OCI-LY1 (cell line): ENCODE results near the gene LTO1.

Experiments used
- H2AFZ ChIP-seq: fragments of 200-600 bp; sonication (generic), shearing (Covaris generic); 2 replicates; pipeline ENCODE4 v1.6.0; 2014; ENCODE audit warnings: antibody characterized with exemption, mild to moderate bottlenecking, low read length
- H3F3A ChIP-seq: fragments of 200-600 bp; sonication (generic), shearing (Covaris generic); 2 replicates; pipeline ENCODE4 v1.6.0; 2014; ENCODE audit warnings: mild to moderate bottlenecking, antibody characterized with exemption, low read length, moderate library complexity; ENCODE audit not compliant: insufficient read depth
- H3K27ac ChIP-seq: fragments of 200-600 bp; sonication (generic); 2 replicates; pipeline ENCODE4 v1.5.1; 2014; ENCODE audit warnings: low read length, mixed run types, mild to moderate bottlenecking, low read depth; ENCODE audit not compliant: poor library complexity, severe bottlenecking
- H3K27me3 ChIP-seq: fragments of 200-600 bp; sonication (generic); 2 replicates; pipeline ENCODE4 v1.6.0; 2014; ENCODE audit warnings: antibody characterized with exemption, mild to moderate bottlenecking, low read length, moderate library complexity; ENCODE audit not compliant: insufficient read depth
- H3K36me3 ChIP-seq: fragments of 200-600 bp; sonication (generic); 2 replicates; pipeline ENCODE4 v1.6.1; 2014; ENCODE audit warnings: mild to moderate bottlenecking, antibody characterized with exemption, low read length, moderate library complexity, mixed read lengths; ENCODE audit not compliant: insufficient read depth
- H3K4me1 ChIP-seq: fragments of 200-600 bp; sonication (generic); 2 replicates; pipeline ENCODE4 v1.5.1; 2014; ENCODE audit warnings: mild to moderate bottlenecking, low read length, moderate library complexity; ENCODE audit not compliant: insufficient read depth, severe bottlenecking
- H3K4me2 ChIP-seq: fragments of 200-600 bp; sonication (generic), shearing (Covaris generic); 2 replicates; pipeline ENCODE4 v1.6.1; 2014; ENCODE audit warnings: low read length
- H3K4me3 ChIP-seq: fragments of 200-600 bp; sonication (generic); 2 replicates; pipeline ENCODE4 v1.5.1; 2014; ENCODE audit warnings: low read length, low read depth, mild to moderate bottlenecking, mixed read lengths; ENCODE audit not compliant: poor library complexity, severe bottlenecking
- H3K79me2 ChIP-seq: fragments of 200-600 bp; shearing (Covaris generic); 2 replicates; pipeline ENCODE4 v1.6.1; 2016; ENCODE audit warnings: mixed run types, low read length, mixed read lengths; ENCODE audit not compliant: insufficient read depth
- H3K9ac ChIP-seq: fragments of 200-600 bp; sonication (generic), shearing (Covaris generic); 2 replicates; pipeline ENCODE4 v1.6.1; 2014; ENCODE audit warnings: mild to moderate bottlenecking, low read length, mixed read lengths
- H3K9me2 ChIP-seq: fragments of 200-600 bp; sonication (generic), shearing (Covaris generic); 2 replicates; pipeline ENCODE4 v1.6.1; 2014; ENCODE audit warnings: low read depth, mild to moderate bottlenecking, low read length, mixed read lengths
- H3K9me3 ChIP-seq: fragments of 200-600 bp; shearing (Covaris generic); 2 replicates; pipeline ENCODE4 v1.6.1; 2014; ENCODE audit warnings: low read length, mixed read lengths
- H4K20me1 ChIP-seq: fragments of 200-600 bp; sonication (generic), shearing (Covaris generic); 2 replicates; pipeline ENCODE4 v1.6.0; 2016; ENCODE audit warnings: mild to moderate bottlenecking, low read length; ENCODE audit not compliant: insufficient read depth
- EZH2 ChIP-seq: fragments of 200-600 bp; sonication (generic), shearing (Covaris generic); IDR thresholded peaks from 2 replicates; pipeline ENCODE4 v1.8.0; 2017; ENCODE audit warnings: borderline replicate concordance, mixed run types, mild to moderate bottlenecking, antibody characterized with exemption, low read length, moderate library complexity, mixed read lengths
- TF ChIP-seq, protein P1 (sequence below): fragments of 200-600 bp; sonication (generic), shearing (Covaris generic); IDR thresholded peaks from 2 replicates; pipeline ENCODE4 v1.5.1; 2017; ENCODE audit warnings: mild to moderate bottlenecking, antibody characterized with exemption, low read length, moderate library complexity, mixed read lengths

LTO1 gene

DNA sequence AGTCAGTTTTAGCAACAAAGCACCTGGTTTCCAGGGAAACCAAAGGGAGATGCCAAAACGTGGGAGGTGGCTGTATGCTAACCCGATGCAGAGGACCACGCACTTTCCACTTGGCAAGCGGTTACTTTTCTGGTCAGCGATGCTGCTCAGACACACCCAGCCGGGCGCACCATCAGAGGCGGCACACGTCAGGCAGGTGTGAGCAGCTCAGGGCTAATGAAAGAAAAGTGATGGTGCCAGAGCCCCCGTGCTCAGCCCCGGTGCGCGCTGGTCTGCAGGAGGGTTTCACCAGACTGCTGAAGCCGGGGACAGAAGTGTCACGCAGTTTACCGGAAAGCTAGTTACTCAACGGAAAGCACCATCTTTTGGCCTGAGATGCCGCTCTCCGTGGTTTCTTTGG, 5.7 kb downstream of the LTO1 start:
- Histone ChIP-seq H3K27me3 (no peaks in the 10 kb centered on the region), H3K9ac (no peak overlapping the region), H3K27ac (no peak overlapping the region), H2AFZ (no peak overlapping the region), H3K79me2 (peaks cover 3% of the 10 kb centered on the region; the same call in 1 of the 2 replicates), H4K20me1 (no peaks in the 10 kb centered on the region), H3K4me3 (no peak overlapping the region), H3F3A (no peaks in the 10 kb centered on the region), H3K36me3 (peaks cover 9% of the 10 kb centered on the region), H3K9me3 (no peaks in the 10 kb centered on the region), H3K4me1 (peaks cover 6% of the 10 kb centered on the region), H3K9me2 (no peaks in the 10 kb centered on the region), H3K4me2 (no peak overlapping the region)
- no peak for TF ChIP-seq EZH2
- TF ChIP-seq, protein P1, sequence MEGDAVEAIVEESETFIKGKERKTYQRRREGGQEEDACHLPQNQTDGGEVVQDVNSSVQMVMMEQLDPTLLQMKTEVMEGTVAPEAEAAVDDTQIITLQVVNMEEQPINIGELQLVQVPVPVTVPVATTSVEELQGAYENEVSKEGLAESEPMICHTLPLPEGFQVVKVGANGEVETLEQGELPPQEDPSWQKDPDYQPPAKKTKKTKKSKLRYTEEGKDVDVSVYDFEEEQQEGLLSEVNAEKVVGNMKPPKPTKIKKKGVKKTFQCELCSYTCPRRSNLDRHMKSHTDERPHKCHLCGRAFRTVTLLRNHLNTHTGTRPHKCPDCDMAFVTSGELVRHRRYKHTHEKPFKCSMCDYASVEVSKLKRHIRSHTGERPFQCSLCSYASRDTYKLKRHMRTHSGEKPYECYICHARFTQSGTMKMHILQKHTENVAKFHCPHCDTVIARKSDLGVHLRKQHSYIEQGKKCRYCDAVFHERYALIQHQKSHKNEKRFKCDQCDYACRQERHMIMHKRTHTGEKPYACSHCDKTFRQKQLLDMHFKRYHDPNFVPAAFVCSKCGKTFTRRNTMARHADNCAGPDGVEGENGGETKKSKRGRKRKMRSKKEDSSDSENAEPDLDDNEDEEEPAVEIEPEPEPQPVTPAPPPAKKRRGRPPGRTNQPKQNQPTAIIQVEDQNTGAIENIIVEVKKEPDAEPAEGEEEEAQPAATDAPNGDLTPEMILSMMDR: no peak

GRCh38 chr11:69667619-69668604, 7.2 kb downstream of the LTO1 start:
- no peaks in the 10 kb centered on the region for H3F3A ChIP-seq
- no peak overlapping the region for H2AFZ ChIP-seq
- H3K9ac ChIP-seq: no peak overlapping the region
- H3K27ac ChIP-seq: no peak overlapping the region
- H3K9me3 ChIP-seq: no peaks in the 10 kb centered on the region
- no peaks in the 10 kb centered on the region for H3K4me1 ChIP-seq
- no peak overlapping the region for H3K4me3 ChIP-seq
- no peaks in the 10 kb centered on the region for H4K20me1 ChIP-seq
- H3K27me3 ChIP-seq: no peaks in the 10 kb centered on the region
- peaks cover 9% of the 10 kb centered on the region for H3K36me3 ChIP-seq
- no peak for TF ChIP-seq EZH2
- TF ChIP-seq, protein P1: no peak
- H3K9me2 ChIP-seq: no peaks in the 10 kb centered on the region
- H3K79me2 ChIP-seq: no peaks in the 10 kb centered on the region
- no peak overlapping the region for H3K4me2 ChIP-seq

- no peak for TF ChIP-seq EZH2
- TF ChIP-seq, protein P1: no peak
- Histone ChIP-seq H3K79me2 (no peaks in the 10 kb centered on the region), H3K4me1 (no peaks in the 10 kb centered on the region), H3K4me3 (no peak overlapping the region), H3K36me3 (peaks cover 6% of the 10 kb centered on the region), H3F3A (no peaks in the 10 kb centered on the region), H3K9ac (no peak overlapping the region), H2AFZ (no peak overlapping the region), H3K27ac (no peak overlapping the region), H3K9me2 (no peaks in the 10 kb centered on the region), H3K4me2 (no peak overlapping the region), H4K20me1 (no peaks in the 10 kb centered on the region), H3K9me3 (no peaks in the 10 kb centered on the region), H3K27me3 (no peaks in the 10 kb centered on the region)
Measured at GRCh38 chr11:69666752-69667536, 8.2 kb downstream of the LTO1 start.
